Loucy (cell line): ENCODE data around the gene GRK1.

Source experiments
- CTCF ChIP-seq: fragments of 200-600 bp; sonication (generic); conservative IDR thresholded peaks from 2 replicates; pipeline ENCODE4 v1.5.1; 2014; ENCODE audit warnings: mild to moderate bottlenecking, antibody characterized with exemption, low read length
- EZH2phosphoT487 ChIP-seq: fragments of 200-600 bp; IDR thresholded peaks from 2 replicates; pipeline ENCODE4 v1.6.1; 2018; ENCODE audit warnings: antibody characterized with exemption, mild to moderate bottlenecking, moderate library complexity, borderline replicate concordance

- TF ChIP-seq CTCF: no peak
- no peak for TF ChIP-seq EZH2phosphoT487
Measured at GRCh38 chr13:113736258-113736731, 69.3 kb downstream of the GRK1 start.
